ENCODE results near the gene EVPLL.
"Not testable (repeated sequence)": the region's sequence is repeated elsewhere in the genome, so short reads cannot be mapped to it uniquely, and the experiment has no call there.

Gene EVPLL

GRCh38 chr17:18379246-18380146 lies 1.9 kb downstream of the EVPLL start:
- DNase-seq (ENCODE audit: low read depth in 2 of 2) = no peak

GRCh38 chr17:18380471-18381157 lies 3.0 kb downstream of the EVPLL start:
- no peak for DNase-seq (ENCODE audit: low read depth in 2 of 2)

GRCh38 chr17:18381158-18381952 lies 3.8 kb downstream of the EVPLL start:
- no peak for DNase-seq (ENCODE audit: low read depth in 2 of 2)

GRCh38 chr17:18381953-18382245 lies 4.3 kb downstream of the EVPLL start:
- no peak for DNase-seq (ENCODE audit: low read depth in 2 of 2)

- DNase-seq (ENCODE audit: low read depth in 2 of 2) = no peak
Measured at GRCh38 chr17:18382441-18383078, 5.0 kb downstream of the EVPLL start.

- not testable (repeated sequence) for DNase-seq (ENCODE audit: low read depth in 2 of 2)
Measured at GRCh38 chr17:18383079-18383481, 5.5 kb downstream of the EVPLL start.

GRCh38 chr17:18384271-18384670 lies 6.7 kb downstream of the EVPLL start:
- not testable (repeated sequence) for DNase-seq (ENCODE audit: low read depth in 2 of 2)

GRCh38 chr17:18387583-18387982 lies 10.0 kb downstream of the EVPLL start:
- DNase-seq (ENCODE audit: low read depth in 2 of 2) = not testable (repeated sequence)

GRCh38 chr17:18388266-18388665 lies 10.7 kb downstream of the EVPLL start:
- not testable (repeated sequence) for DNase-seq (ENCODE audit: low read depth in 2 of 2)

- DNase-seq (ENCODE audit: low read depth in 2 of 2) = not testable (repeated sequence)
Measured at GRCh38 chr17:18388728-18389127, 11.2 kb downstream of the EVPLL start.

- DNase-seq (ENCODE audit: low read depth in 2 of 2) = not testable (repeated sequence)
Measured at GRCh38 chr17:18401872-18402590, 24.5 kb downstream of the EVPLL start.

GRCh38 chr17:18403166-18403565 lies 25.6 kb downstream of the EVPLL start:
- DNase-seq (ENCODE audit: low read depth in 2 of 2) = not testable (repeated sequence)

GRCh38 chr17:18403604-18404003 lies 26.0 kb downstream of the EVPLL start:
- DNase-seq (ENCODE audit: low read depth in 2 of 2) = not testable (repeated sequence)

GRCh38 chr17:18408906-18409305 lies 31.3 kb downstream of the EVPLL start:
- DNase-seq (ENCODE audit: low read depth in 2 of 2) = not testable (repeated sequence)

- not testable (repeated sequence) for DNase-seq (ENCODE audit: low read depth in 2 of 2)
Measured at GRCh38 chr17:18409321-18409720, 31.7 kb downstream of the EVPLL start.

GRCh38 chr17:18410736-18411135 lies 33.2 kb downstream of the EVPLL start:
- DNase-seq (ENCODE audit: low read depth in 2 of 2) = not testable (repeated sequence)

GRCh38 chr17:18411377-18411864 lies 33.8 kb downstream of the EVPLL start:
- DNase-seq (ENCODE audit: low read depth in 2 of 2) = peak; percentile 13 to 21

- not testable (repeated sequence) for DNase-seq (ENCODE audit: low read depth in 2 of 2)
Measured at GRCh38 chr17:18412001-18412538, 34.5 kb downstream of the EVPLL start.

GRCh38 chr17:18421521-18421920 lies 43.9 kb downstream of the EVPLL start:
- not testable (repeated sequence) for DNase-seq (ENCODE audit: low read depth in 2 of 2)

- not testable (repeated sequence) for DNase-seq (ENCODE audit: low read depth in 2 of 2)
Measured at GRCh38 chr17:18422464-18422863, 44.9 kb downstream of the EVPLL start.
